Measurements from ENCODE around the gene AUTS2.

DNA sequence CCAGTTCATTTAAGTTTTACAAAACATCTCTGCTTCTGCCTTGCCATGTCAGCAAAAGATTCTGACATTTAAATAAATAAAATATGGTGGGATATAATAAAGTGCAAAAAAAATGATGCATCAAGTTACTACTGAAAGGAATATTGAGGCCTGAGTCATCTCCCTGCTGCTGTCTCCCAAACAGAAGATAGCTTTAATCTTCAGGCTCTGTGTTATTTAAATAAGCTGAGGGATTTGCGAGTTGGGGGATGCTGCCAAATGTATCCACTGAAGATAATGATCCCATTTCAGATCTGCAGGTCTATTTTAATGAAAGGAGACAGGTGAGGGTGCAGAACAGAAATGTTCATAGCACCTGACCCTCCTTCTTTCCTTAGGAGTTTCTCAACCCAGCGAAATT, 720.8 kb downstream of the AUTS2 start:
- TF ChIP-seq EZH2 (IDR thresholded peaks at IDR 0.05; ENCODE audit: low read length, missing control alignments): no peak
- TF ChIP-seq, protein P1, sequence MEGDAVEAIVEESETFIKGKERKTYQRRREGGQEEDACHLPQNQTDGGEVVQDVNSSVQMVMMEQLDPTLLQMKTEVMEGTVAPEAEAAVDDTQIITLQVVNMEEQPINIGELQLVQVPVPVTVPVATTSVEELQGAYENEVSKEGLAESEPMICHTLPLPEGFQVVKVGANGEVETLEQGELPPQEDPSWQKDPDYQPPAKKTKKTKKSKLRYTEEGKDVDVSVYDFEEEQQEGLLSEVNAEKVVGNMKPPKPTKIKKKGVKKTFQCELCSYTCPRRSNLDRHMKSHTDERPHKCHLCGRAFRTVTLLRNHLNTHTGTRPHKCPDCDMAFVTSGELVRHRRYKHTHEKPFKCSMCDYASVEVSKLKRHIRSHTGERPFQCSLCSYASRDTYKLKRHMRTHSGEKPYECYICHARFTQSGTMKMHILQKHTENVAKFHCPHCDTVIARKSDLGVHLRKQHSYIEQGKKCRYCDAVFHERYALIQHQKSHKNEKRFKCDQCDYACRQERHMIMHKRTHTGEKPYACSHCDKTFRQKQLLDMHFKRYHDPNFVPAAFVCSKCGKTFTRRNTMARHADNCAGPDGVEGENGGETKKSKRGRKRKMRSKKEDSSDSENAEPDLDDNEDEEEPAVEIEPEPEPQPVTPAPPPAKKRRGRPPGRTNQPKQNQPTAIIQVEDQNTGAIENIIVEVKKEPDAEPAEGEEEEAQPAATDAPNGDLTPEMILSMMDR (conservative IDR thresholded peaks at IDR 0.05 in 1 of 2, IDR thresholded peaks at IDR 0.05 in 1 of 2; ENCODE audit: low read depth in 1 of 2, low read length in 2 of 2): no peak
